Right atrium auricular region (tissue), 2 donors: ENCODE data around the gene PPCDC. TPM values are rescaled to one million over a fixed set of nuclear protein-coding genes. Genes with fewer than 3 reads are reported as not detected.

ENCODE experiments used
- DNase-seq: peaks from one replicate; pipeline ENCODE4 v3.0.0-alpha.2; 2019; ENCODE audit warnings: low spot score
- H3K27ac ChIP-seq, 2 donors: fragments of 200-600 bp; sonication (generic); 1 replicate in 1 of 2; 2 replicates in 1 of 2; pipeline ENCODE4 v1.5.1; 2016 to 2019
- H3K27me3 ChIP-seq, 2 donors: fragments of 200-600 bp; sonication (generic); one replicate each; pipeline versions ENCODE4 v1.5.1 to v1.6.0; 2017 to 2019
- H3K36me3 ChIP-seq: fragments of 200-600 bp; sonication (generic); one replicate; pipeline ENCODE4 v1.5.1; 2016
- H3K4me1 ChIP-seq, 2 donors: fragments of 200-600 bp; sonication (generic); one replicate each; pipeline versions ENCODE4 v1.5.1 to v1.6.0; 2017 to 2019
- H3K4me3 ChIP-seq, 2 donors: fragments of 200-600 bp; sonication (generic); 1 replicate in 1 of 2; 2 replicates in 1 of 2; pipeline ENCODE4 v1.5.1; 2017 to 2019; ENCODE audit warnings: mild to moderate bottlenecking in 1 of 2, moderate library complexity in 1 of 2
- H3K9me3 ChIP-seq, 2 donors: fragments of 200-600 bp; sonication (generic); one replicate each; pipeline ENCODE4 v1.5.1; 2019
- total RNA-seq, 2 donors: library from RNA; depleted of rRNA; stranded (reverse); fragments of >200 nt; gene quantifications; one replicate each; pipeline ENCODE4 v1.1.0, GENCODE V29; 2016
- TF ChIP-seq, protein P1 (sequence below), 2 donors: fragments of 200-600 bp; sonication (generic); IDR thresholded peaks; one replicate each; pipeline ENCODE4 v1.5.1; 2019; ENCODE audit warnings: antibody characterized with exemption in 2 of 2

Gene PPCDC
- total RNA-seq, 2 donors from 2014 or later = 10.6 to 11.5 TPM

DNA sequence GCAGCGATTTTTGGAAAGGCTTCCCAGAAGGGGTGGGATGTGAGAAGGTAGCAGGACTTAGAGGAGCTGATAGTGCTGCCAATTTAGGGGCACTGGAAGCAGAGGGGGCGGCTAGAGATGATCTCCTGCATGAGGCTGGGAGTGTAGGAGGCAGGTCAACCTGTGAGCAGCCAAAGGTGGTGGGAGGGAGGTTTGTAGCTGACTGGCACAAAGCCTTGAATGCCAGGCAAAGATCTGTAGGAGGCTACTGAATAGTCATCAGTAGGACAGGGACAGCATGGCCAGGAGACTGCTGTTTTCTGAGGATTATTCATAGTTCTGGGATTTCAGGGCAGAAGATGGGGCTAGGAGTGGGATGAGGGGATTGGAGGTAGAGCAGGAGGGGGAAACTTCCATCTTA, 25.8 kb upstream of the PPCDC start:
- TF ChIP-seq, protein P1, sequence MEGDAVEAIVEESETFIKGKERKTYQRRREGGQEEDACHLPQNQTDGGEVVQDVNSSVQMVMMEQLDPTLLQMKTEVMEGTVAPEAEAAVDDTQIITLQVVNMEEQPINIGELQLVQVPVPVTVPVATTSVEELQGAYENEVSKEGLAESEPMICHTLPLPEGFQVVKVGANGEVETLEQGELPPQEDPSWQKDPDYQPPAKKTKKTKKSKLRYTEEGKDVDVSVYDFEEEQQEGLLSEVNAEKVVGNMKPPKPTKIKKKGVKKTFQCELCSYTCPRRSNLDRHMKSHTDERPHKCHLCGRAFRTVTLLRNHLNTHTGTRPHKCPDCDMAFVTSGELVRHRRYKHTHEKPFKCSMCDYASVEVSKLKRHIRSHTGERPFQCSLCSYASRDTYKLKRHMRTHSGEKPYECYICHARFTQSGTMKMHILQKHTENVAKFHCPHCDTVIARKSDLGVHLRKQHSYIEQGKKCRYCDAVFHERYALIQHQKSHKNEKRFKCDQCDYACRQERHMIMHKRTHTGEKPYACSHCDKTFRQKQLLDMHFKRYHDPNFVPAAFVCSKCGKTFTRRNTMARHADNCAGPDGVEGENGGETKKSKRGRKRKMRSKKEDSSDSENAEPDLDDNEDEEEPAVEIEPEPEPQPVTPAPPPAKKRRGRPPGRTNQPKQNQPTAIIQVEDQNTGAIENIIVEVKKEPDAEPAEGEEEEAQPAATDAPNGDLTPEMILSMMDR (IDR thresholded peaks at IDR 0.05) = no peak
- Histone ChIP-seq H3K36me3 (no peaks in the 10 kb centered on the region), H3K27me3 (no peaks in the 10 kb centered on the region)

DNA sequence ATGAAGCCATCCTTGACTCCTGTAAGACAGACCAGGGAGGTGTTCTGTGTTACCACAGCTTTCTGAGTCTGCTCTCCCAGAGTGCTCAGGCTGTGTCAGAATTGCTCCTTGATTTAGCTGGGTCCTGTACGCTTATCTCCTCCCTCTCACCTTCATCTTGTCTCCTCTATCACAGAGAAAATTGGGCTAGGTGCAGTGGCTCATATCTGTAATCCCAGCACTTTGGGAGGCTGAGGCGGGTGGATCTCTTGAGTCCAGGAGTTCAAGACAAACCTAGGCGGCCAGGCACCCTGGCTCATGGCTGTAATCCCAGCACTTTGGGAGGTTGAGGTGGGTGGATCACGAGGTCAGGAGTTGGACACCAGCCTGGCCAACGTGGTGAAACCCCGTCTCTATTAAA, 22.1 kb upstream of the PPCDC start:
- H3K27me3 ChIP-seq = no peaks in the 10 kb centered on the region
- TF ChIP-seq, protein P1 (IDR thresholded peaks at IDR 0.05) = no peak
- H3K4me3 ChIP-seq = no peak overlapping the region
- H3K4me1 ChIP-seq = peaks cover 0 to 3% of the 10 kb centered on the region in 2 donors
- no peak overlapping the region for H3K27ac ChIP-seq
- no peaks in the 10 kb centered on the region for H3K36me3 ChIP-seq
- no peaks in the 10 kb centered on the region for H3K9me3 ChIP-seq
- no peak for DNase-seq

More for the DNA sequence above, 25.8 kb upstream of the PPCDC start:
- H3K9me3 ChIP-seq = no peaks in the 10 kb centered on the region
- H3K4me3 ChIP-seq = no peak overlapping the region
- DNase-seq = no peak
- peaks cover 0 to 11% of the 10 kb centered on the region in 2 donors for H3K4me1 ChIP-seq
- H3K27ac ChIP-seq = no peak overlapping the region

DNA sequence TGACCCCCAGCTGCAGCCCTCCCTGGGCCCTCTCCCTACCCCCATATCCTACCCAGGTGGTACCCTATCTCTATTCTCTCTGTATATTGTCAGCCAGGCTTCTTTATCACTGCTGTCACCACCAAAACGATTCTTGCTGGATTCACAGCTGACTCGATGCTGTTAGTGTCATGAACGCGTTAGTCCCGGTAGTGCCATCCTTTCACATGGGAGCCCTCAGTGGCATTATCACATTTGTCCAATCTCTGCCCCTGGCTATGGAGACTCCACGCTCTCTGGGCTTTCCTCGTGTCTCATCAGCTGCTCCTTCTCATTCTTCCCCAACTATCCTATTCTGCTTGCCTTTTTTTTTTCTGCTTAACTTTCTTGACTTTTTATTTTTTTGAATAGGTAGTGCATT, 21.0 kb upstream of the PPCDC start:
- TF ChIP-seq, protein P1 (IDR thresholded peaks at IDR 0.05) = no peak
- H3K27ac ChIP-seq = no peak overlapping the region
- no peaks in the 10 kb centered on the region for H3K9me3 ChIP-seq
- no peaks in the 10 kb centered on the region for H3K27me3 ChIP-seq
- H3K4me1 ChIP-seq = no peaks in the 10 kb centered on the region
- no peak overlapping the region for H3K4me3 ChIP-seq
- no peaks in the 10 kb centered on the region for H3K36me3 ChIP-seq
- DNase-seq = no peak

DNA sequence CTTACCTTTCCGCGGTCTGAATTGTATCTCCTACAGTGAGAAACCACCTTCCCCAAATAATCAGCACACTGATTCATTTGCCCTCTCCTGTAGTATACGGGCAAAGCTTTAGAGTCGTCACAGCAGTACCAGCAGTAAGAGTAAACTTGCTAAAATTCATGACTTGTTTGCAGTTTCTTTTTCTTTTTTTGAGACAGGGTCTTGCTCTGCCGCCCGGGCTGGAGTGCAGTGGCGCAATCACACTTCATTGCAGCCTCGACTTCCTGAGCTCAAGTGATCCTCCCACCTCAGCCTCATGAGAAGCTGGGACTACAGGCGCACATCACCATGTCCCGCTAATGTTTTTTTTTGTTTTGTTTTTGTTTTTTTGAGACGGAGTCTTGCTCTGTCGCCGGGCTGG, 16.2 kb upstream of the PPCDC start:
- Histone ChIP-seq H3K36me3 (no peaks in the 10 kb centered on the region), H3K4me3 (no peak overlapping the region), H3K27ac (no peak overlapping the region), H3K27me3 (no peaks in the 10 kb centered on the region), H3K9me3 (no peaks in the 10 kb centered on the region), H3K4me1 (no peaks in the 10 kb centered on the region)
- TF ChIP-seq, protein P1 (IDR thresholded peaks at IDR 0.05) = no peak
- no peak for DNase-seq

DNA sequence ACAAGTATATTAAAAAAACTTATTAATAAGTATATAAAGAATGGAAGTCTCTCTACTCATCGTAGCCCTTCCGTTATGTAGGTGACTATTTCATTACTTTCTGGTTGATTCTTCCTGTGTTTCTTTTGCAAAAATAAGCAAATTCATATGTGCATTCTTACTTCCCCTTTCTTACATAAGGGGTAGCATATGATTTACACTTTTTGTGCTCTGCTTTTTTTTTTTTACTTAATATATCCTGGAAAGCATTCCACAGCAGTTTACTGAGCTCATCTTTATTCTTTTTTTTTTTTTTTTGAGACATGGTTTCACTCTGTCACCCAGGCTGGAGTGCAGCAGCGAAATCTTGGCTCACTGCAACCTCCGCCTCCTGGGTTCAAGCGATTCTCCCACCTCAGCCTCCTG, 15.2 kb upstream of the PPCDC start:
- Histone ChIP-seq H3K36me3 (no peaks in the 10 kb centered on the region), H3K27ac (no peak overlapping the region)
- no peak for DNase-seq

More for the DNA sequence above, 15.2 kb upstream of the PPCDC start:
- TF ChIP-seq, protein P1 (IDR thresholded peaks at IDR 0.05) = no peak
- H3K4me1 ChIP-seq = no peaks in the 10 kb centered on the region
- H3K27me3 ChIP-seq = no peaks in the 10 kb centered on the region
- no peaks in the 10 kb centered on the region for H3K9me3 ChIP-seq
- no peak overlapping the region for H3K4me3 ChIP-seq
